OCI-LY1 (cell line): ENCODE measurements around the gene ENPP7.

Source experiments
- H2AFZ ChIP-seq: fragments of 200-600 bp; sonication (generic), shearing (Covaris generic); 2 replicates; pipeline ENCODE4 v1.6.0; 2014; ENCODE audit warnings: antibody characterized with exemption, mild to moderate bottlenecking, low read length
- H3F3A ChIP-seq: fragments of 200-600 bp; sonication (generic), shearing (Covaris generic); 2 replicates; pipeline ENCODE4 v1.6.0; 2014; ENCODE audit warnings: mild to moderate bottlenecking, antibody characterized with exemption, low read length, moderate library complexity; ENCODE audit not compliant: insufficient read depth
- H3K27ac ChIP-seq: fragments of 200-600 bp; sonication (generic); 2 replicates; pipeline ENCODE4 v1.5.1; 2014; ENCODE audit warnings: low read length, mixed run types, mild to moderate bottlenecking, low read depth; ENCODE audit not compliant: poor library complexity, severe bottlenecking
- H3K27me3 ChIP-seq: fragments of 200-600 bp; sonication (generic); 2 replicates; pipeline ENCODE4 v1.6.0; 2014; ENCODE audit warnings: antibody characterized with exemption, mild to moderate bottlenecking, low read length, moderate library complexity; ENCODE audit not compliant: insufficient read depth
- H3K36me3 ChIP-seq: fragments of 200-600 bp; sonication (generic); 2 replicates; pipeline ENCODE4 v1.6.1; 2014; ENCODE audit warnings: mild to moderate bottlenecking, antibody characterized with exemption, low read length, moderate library complexity, mixed read lengths; ENCODE audit not compliant: insufficient read depth
- H3K4me1 ChIP-seq: fragments of 200-600 bp; sonication (generic); 2 replicates; pipeline ENCODE4 v1.5.1; 2014; ENCODE audit warnings: mild to moderate bottlenecking, low read length, moderate library complexity; ENCODE audit not compliant: insufficient read depth, severe bottlenecking
- H3K4me2 ChIP-seq: fragments of 200-600 bp; sonication (generic), shearing (Covaris generic); 2 replicates; pipeline ENCODE4 v1.6.1; 2014; ENCODE audit warnings: low read length
- H3K4me3 ChIP-seq: fragments of 200-600 bp; sonication (generic); 2 replicates; pipeline ENCODE4 v1.5.1; 2014; ENCODE audit warnings: low read length, low read depth, mild to moderate bottlenecking, mixed read lengths; ENCODE audit not compliant: poor library complexity, severe bottlenecking
- H3K79me2 ChIP-seq: fragments of 200-600 bp; shearing (Covaris generic); 2 replicates; pipeline ENCODE4 v1.6.1; 2016; ENCODE audit warnings: mixed run types, low read length, mixed read lengths; ENCODE audit not compliant: insufficient read depth
- H3K9ac ChIP-seq: fragments of 200-600 bp; sonication (generic), shearing (Covaris generic); 2 replicates; pipeline ENCODE4 v1.6.1; 2014; ENCODE audit warnings: mild to moderate bottlenecking, low read length, mixed read lengths
- H3K9me2 ChIP-seq: fragments of 200-600 bp; sonication (generic), shearing (Covaris generic); 2 replicates; pipeline ENCODE4 v1.6.1; 2014; ENCODE audit warnings: low read depth, mild to moderate bottlenecking, low read length, mixed read lengths
- H3K9me3 ChIP-seq: fragments of 200-600 bp; shearing (Covaris generic); 2 replicates; pipeline ENCODE4 v1.6.1; 2014; ENCODE audit warnings: low read length, mixed read lengths
- H4K20me1 ChIP-seq: fragments of 200-600 bp; sonication (generic), shearing (Covaris generic); 2 replicates; pipeline ENCODE4 v1.6.0; 2016; ENCODE audit warnings: mild to moderate bottlenecking, low read length; ENCODE audit not compliant: insufficient read depth
- EZH2 ChIP-seq: fragments of 200-600 bp; sonication (generic), shearing (Covaris generic); IDR thresholded peaks from 2 replicates; pipeline ENCODE4 v1.8.0; 2017; ENCODE audit warnings: borderline replicate concordance, mixed run types, mild to moderate bottlenecking, antibody characterized with exemption, low read length, moderate library complexity, mixed read lengths
- TF ChIP-seq, protein P1 (sequence below): fragments of 200-600 bp; sonication (generic), shearing (Covaris generic); IDR thresholded peaks from 2 replicates; pipeline ENCODE4 v1.5.1; 2017; ENCODE audit warnings: mild to moderate bottlenecking, antibody characterized with exemption, low read length, moderate library complexity, mixed read lengths

The ENPP7 gene

GRCh38 chr17:79683365-79683764, 47.4 kb upstream of the ENPP7 start:
- Histone ChIP-seq H3K4me2 (no peak overlapping the region), H3F3A (no peaks in the 10 kb centered on the region), H3K27ac (no peak overlapping the region), H3K79me2 (no peaks in the 10 kb centered on the region), H3K36me3 (no peaks in the 10 kb centered on the region), H3K9me3 (no peaks in the 10 kb centered on the region), H4K20me1 (no peaks in the 10 kb centered on the region), H2AFZ (no peak overlapping the region), H3K27me3 (peaks cover 4% of the 10 kb centered on the region), H3K4me3 (no peak overlapping the region), H3K9ac (no peak overlapping the region), H3K9me2 (no peaks in the 10 kb centered on the region), H3K4me1 (no peaks in the 10 kb centered on the region)
- TF ChIP-seq, protein P1, sequence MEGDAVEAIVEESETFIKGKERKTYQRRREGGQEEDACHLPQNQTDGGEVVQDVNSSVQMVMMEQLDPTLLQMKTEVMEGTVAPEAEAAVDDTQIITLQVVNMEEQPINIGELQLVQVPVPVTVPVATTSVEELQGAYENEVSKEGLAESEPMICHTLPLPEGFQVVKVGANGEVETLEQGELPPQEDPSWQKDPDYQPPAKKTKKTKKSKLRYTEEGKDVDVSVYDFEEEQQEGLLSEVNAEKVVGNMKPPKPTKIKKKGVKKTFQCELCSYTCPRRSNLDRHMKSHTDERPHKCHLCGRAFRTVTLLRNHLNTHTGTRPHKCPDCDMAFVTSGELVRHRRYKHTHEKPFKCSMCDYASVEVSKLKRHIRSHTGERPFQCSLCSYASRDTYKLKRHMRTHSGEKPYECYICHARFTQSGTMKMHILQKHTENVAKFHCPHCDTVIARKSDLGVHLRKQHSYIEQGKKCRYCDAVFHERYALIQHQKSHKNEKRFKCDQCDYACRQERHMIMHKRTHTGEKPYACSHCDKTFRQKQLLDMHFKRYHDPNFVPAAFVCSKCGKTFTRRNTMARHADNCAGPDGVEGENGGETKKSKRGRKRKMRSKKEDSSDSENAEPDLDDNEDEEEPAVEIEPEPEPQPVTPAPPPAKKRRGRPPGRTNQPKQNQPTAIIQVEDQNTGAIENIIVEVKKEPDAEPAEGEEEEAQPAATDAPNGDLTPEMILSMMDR = no peak
- TF ChIP-seq EZH2 = no peak

GRCh38 chr17:79684132-79684985, 46.4 kb upstream of the ENPP7 start:
- TF ChIP-seq EZH2 = no peak
- TF ChIP-seq, protein P1 = no peak
- Histone ChIP-seq H3K36me3 (no peaks in the 10 kb centered on the region), H3F3A (no peaks in the 10 kb centered on the region), H3K4me3 (no peak overlapping the region), H3K79me2 (no peaks in the 10 kb centered on the region), H2AFZ (no peak overlapping the region), H3K9me2 (no peaks in the 10 kb centered on the region), H3K4me2 (no peak overlapping the region), H3K27me3 (peaks cover 4% of the 10 kb centered on the region; the same call in 1 of the 2 replicates), H3K9ac (no peak overlapping the region), H3K9me3 (no peaks in the 10 kb centered on the region), H3K4me1 (no peaks in the 10 kb centered on the region), H3K27ac (no peak overlapping the region), H4K20me1 (no peaks in the 10 kb centered on the region)

GRCh38 chr17:79685121-79685520, 45.6 kb upstream of the ENPP7 start:
- Histone ChIP-seq H3F3A (no peaks in the 10 kb centered on the region), H3K4me2 (no peak overlapping the region), H3K4me1 (no peaks in the 10 kb centered on the region), H3K9ac (no peak overlapping the region), H4K20me1 (no peaks in the 10 kb centered on the region), H3K4me3 (no peak overlapping the region), H3K27me3 (peaks cover under 1% of the 10 kb centered on the region; the same call in 1 of the 2 replicates), H2AFZ (no peak overlapping the region), H3K79me2 (no peaks in the 10 kb centered on the region), H3K9me2 (no peaks in the 10 kb centered on the region), H3K9me3 (no peaks in the 10 kb centered on the region), H3K27ac (no peak overlapping the region), H3K36me3 (no peaks in the 10 kb centered on the region)
- TF ChIP-seq EZH2 = no peak
- TF ChIP-seq, protein P1 = no peak
